H1 (cell line): Measurements from ENCODE around the gene RPRD2. TPM values are rescaled to one million over a fixed set of nuclear protein-coding genes. Genes with fewer than 3 reads are reported as not detected.

Experiments
- CTCF ChIA-PET: fragments of 300-600 bp; sonication (Branson Sonifier 250); formaldehyde crosslinking; loops from one replicate; lab custom pipeline; 2021; ENCODE audit not compliant: partially characterized antibody; lab: Charles Lee
- POLR2A ChIA-PET: fragments of 300-600 bp; sonication (Branson Sonifier 250); formaldehyde crosslinking; loops from one replicate; lab custom pipeline; 2021; ENCODE audit warnings: inconsistent platforms; ENCODE audit not compliant: partially characterized antibody; lab: Charles Lee
- DNase-seq, 2 experiments: peaks; one replicate each; pipeline versions ENCODE4 v3.0.0 to v3.0.0-alpha.2; 2010 to 2022; ENCODE audit warnings: low spot score in 2 of 2, low read depth in 1 of 2, mixed read lengths in 1 of 2
- FAIRE-seq: peaks from 2 replicates; lab custom pipeline; 2011; peaks lifted over from hg19 to GRCh38; lab: Jason Lieb, UNC
- H2AFZ ChIP-seq: 2 replicates; pipeline ENCODE4 v1.8.1; 2012; ENCODE audit warnings: low read length, inconsistent platforms
- H2AK5ac ChIP-seq: 2 replicates; pipeline ENCODE4 v1.6.1; 2013; ENCODE audit warnings: low read depth, low read length
- H2BK120ac ChIP-seq: replicated peaks from 2 replicates; pipeline ENCODE3; 2013; ENCODE audit warnings: low read depth, low read length, inconsistent platforms
- H2BK12ac ChIP-seq: 2 replicates; pipeline ENCODE4 v1.6.1; 2013; ENCODE audit warnings: low read depth, low read length
- H2BK15ac ChIP-seq: 2 replicates; pipeline ENCODE4 v1.6.1; 2013; ENCODE audit warnings: low read length
- H2BK20ac ChIP-seq: 2 replicates; pipeline ENCODE4 v1.6.1; 2013; ENCODE audit warnings: low read length
- H2BK5ac ChIP-seq: 2 replicates; pipeline ENCODE4 v1.6.1; 2013; ENCODE audit warnings: low read depth, low read length
- H3K14ac ChIP-seq: 2 replicates; pipeline ENCODE4 v1.6.1; 2013; ENCODE audit warnings: inconsistent platforms; ENCODE audit not compliant: insufficient read length
- H3K18ac ChIP-seq: 2 replicates; pipeline ENCODE4 v1.6.1; 2013; ENCODE audit warnings: low read length; ENCODE audit errors: extremely low read depth
- H3K23ac ChIP-seq: 2 replicates; pipeline ENCODE4 v1.6.1; 2013; ENCODE audit warnings: inconsistent platforms; ENCODE audit not compliant: insufficient read length
- H3K23me2 ChIP-seq: 2 replicates; pipeline ENCODE4 v1.6.1; 2013; ENCODE audit warnings: low read depth, low read length
- H3K27ac ChIP-seq: 2 replicates; pipeline ENCODE4 v1.6.1; 2011; ENCODE audit warnings: low read depth, low read length, inconsistent platforms
- H3K27me3 ChIP-seq, 4 experiments: replicated peaks in 1 of 4; 1 replicate in 1 of 4; 2 replicates in 3 of 4; pipeline versions ENCODE4 v1.6.1 to v1.8.1; 2011 to 2013; ENCODE audit warnings: low read length in 3 of 4, mild to moderate bottlenecking in 3 of 4, inconsistent platforms in 2 of 4, mixed read lengths in 2 of 4, moderate library complexity in 1 of 4; ENCODE audit not compliant: control insufficient read depth in 3 of 4, insufficient read depth in 3 of 4; ENCODE audit errors: extremely low read depth in 1 of 4
- H3K36me3 ChIP-seq, 4 experiments: 2 replicates each; pipeline versions ENCODE4 v1.6.1 to v1.8.1; 2011 to 2013; ENCODE audit warnings: mild to moderate bottlenecking in 4 of 4, low read length in 3 of 4, moderate library complexity in 2 of 4, control low read depth in 1 of 4, inconsistent platforms in 1 of 4; ENCODE audit not compliant: insufficient read depth in 4 of 4, control insufficient read depth in 2 of 4
- H3K4ac ChIP-seq: replicated peaks from 2 replicates; pipeline ENCODE3; 2013; ENCODE audit warnings: low read length, low read depth, mixed read lengths, inconsistent platforms; ENCODE audit not compliant: insufficient read length
- H3K4me1 ChIP-seq, 4 experiments: replicated peaks in 1 of 4; 1 replicate in 1 of 4; 2 replicates in 3 of 4; pipeline versions ENCODE4 v1.6.1 to v1.8.1; 2011 to 2013; ENCODE audit warnings: low read length in 3 of 4, inconsistent platforms in 2 of 4, mixed read lengths in 1 of 4; ENCODE audit not compliant: insufficient read depth in 4 of 4, control insufficient read depth in 3 of 4
- H3K4me2 ChIP-seq, 2 experiments: 2 replicates each; pipeline versions ENCODE4 v1.6.1 to v1.8.1; 2011 to 2013; ENCODE audit warnings: low read depth in 2 of 2, low read length in 2 of 2, control low read depth in 1 of 2, inconsistent platforms in 1 of 2, mild to moderate bottlenecking in 1 of 2; ENCODE audit not compliant: insufficient read depth in 1 of 2
- H3K4me3 ChIP-seq, 4 experiments: fragments of 200-600, 300-600 bp in 1 of 4; sonication (generic), shearing (Covaris generic), sonication (Bioruptor Twin) in 1 of 4; 2 replicates each; pipeline versions ENCODE4 v1.5.1 to v1.8.1; 2011 to 2016; ENCODE audit warnings: low read length in 4 of 4, low read depth in 3 of 4, control low read depth in 2 of 4, inconsistent platforms in 2 of 4, mild to moderate bottlenecking in 2 of 4, mixed read lengths in 1 of 4, moderate library complexity in 1 of 4; ENCODE audit not compliant: insufficient read depth in 2 of 4; ENCODE audit errors: extremely low read depth in 1 of 4
- H3K56ac ChIP-seq: replicated peaks from 2 replicates; pipeline ENCODE3; 2013; ENCODE audit warnings: low read depth, mild to moderate bottlenecking, mixed read lengths, low read length, inconsistent platforms; ENCODE audit not compliant: insufficient read length
- H3K79me1 ChIP-seq: 2 replicates; pipeline ENCODE4 v1.6.1; 2013; ENCODE audit warnings: low read depth, low read length, control low read depth
- H3K79me2 ChIP-seq, 2 experiments: 2 replicates each; pipeline versions ENCODE4 v1.6.1 to v1.8.1; 2012 to 2013; ENCODE audit warnings: low read length in 2 of 2, mild to moderate bottlenecking in 2 of 2, inconsistent platforms in 1 of 2; ENCODE audit not compliant: insufficient read depth in 2 of 2, control insufficient read depth in 1 of 2
- H3K9ac ChIP-seq, 4 experiments: replicated peaks in 1 of 4; 1 replicate in 1 of 4; 2 replicates in 3 of 4; pipeline versions ENCODE4 v1.6.1 to v1.8.1; 2011 to 2013; ENCODE audit warnings: low read depth in 3 of 4, low read length in 3 of 4, control low read depth in 2 of 4, mild to moderate bottlenecking in 2 of 4, moderate library complexity in 2 of 4, inconsistent platforms in 1 of 4; ENCODE audit errors: extremely low read depth in 1 of 4
- H3K9me3 ChIP-seq, 2 experiments: 2 replicates each; pipeline versions ENCODE4 v1.6.1 to v1.8.1; 2012 to 2013; ENCODE audit warnings: mild to moderate bottlenecking in 2 of 2, moderate library complexity in 2 of 2, control low read depth in 1 of 2, inconsistent platforms in 1 of 2, low read depth in 1 of 2, low read length in 1 of 2, mixed read lengths in 1 of 2; ENCODE audit not compliant: insufficient read depth in 2 of 2
- H4K20me1 ChIP-seq, 2 experiments: replicated peaks in 1 of 2; 2 replicates each; pipeline versions ENCODE3 to v1.8.1; 2011 to 2013; ENCODE audit warnings: inconsistent platforms in 2 of 2, low read length in 2 of 2, mild to moderate bottlenecking in 1 of 2; ENCODE audit not compliant: insufficient read depth in 2 of 2, control insufficient read depth in 1 of 2
- H4K5ac ChIP-seq: 2 replicates; pipeline ENCODE4 v1.6.1; 2013; ENCODE audit warnings: low read length, low read depth, mixed read lengths, inconsistent platforms; ENCODE audit not compliant: insufficient read length
- H4K8ac ChIP-seq: 2 replicates; pipeline ENCODE4 v1.8.0; 2013; ENCODE audit warnings: mild to moderate bottlenecking, moderate library complexity, low read length, inconsistent platforms; ENCODE audit not compliant: insufficient read depth; ENCODE audit errors: extremely low read depth
- H4K91ac ChIP-seq: replicated peaks from 2 replicates; pipeline ENCODE3; 2013; ENCODE audit warnings: low read length, mixed read lengths, inconsistent platforms; ENCODE audit not compliant: insufficient read length
- EGR1 ChIP-seq: IDR thresholded peaks from 2 replicates; pipeline ENCODE4 v1.6.1; 2011; ENCODE audit warnings: low read depth, low read length, borderline replicate concordance
- WGBS, 2 experiments: shearing (Covaris generic) in 1 of 2; methylation state at CpG; one replicate each; pipeline versions ENCODE4 v1.1.6 to v1.1.7; 2013 to 2015; ENCODE audit warnings: low lambda C conversion rate in 2 of 2, mixed read lengths in 2 of 2, inconsistent platforms in 1 of 2, low coverage in 1 of 2, missing lambda C conversion rate in 1 of 2; ENCODE audit not compliant: insufficient replicate concordance in 2 of 2, insufficient coverage in 1 of 2, insufficient read length in 1 of 2; ENCODE audit errors: extremely low coverage in 1 of 2, missing lambda C conversion rate in 1 of 2; 5-methylcytosine and 5-hydroxymethylcytosine counted together
- polyA plus RNA-seq, 7 experiments: library from polyadenylated mRNA; depleted of rRNA in 3 of 7; stranded (reverse) in 5 of 7; unstranded in 2 of 7; fragments of >200 nt in 5 of 7; fragments of 200-250 nt in 2 of 7; gene quantifications; 1 replicate in 5 of 7; 2 replicates in 1 of 7; 4 replicates in 1 of 7; pipeline versions ENCODE4 v1.2.1 to v1.2.3, GENCODE V29; 2011 to 2013; ENCODE audit warnings: missing spikeins in 2 of 7, mixed read lengths in 2 of 7
- total RNA-seq: library from RNA; stranded (reverse); fragmentation: NEBNext Ultra II Directional; extraction: Animal tissue kit (Norgen Biotek cat#: 25700); gene quantifications from 2 replicates; pipeline ENCODE4 v1.2.1, GENCODE V29; 2021

The RPRD2 gene
- total and polyA plus RNA-seq, 2 of the 8 experiments (the other 6 are each of a cell fraction or from before 2014, with no cell fraction given), result 14.4 to 32.4 TPM

DNA sequence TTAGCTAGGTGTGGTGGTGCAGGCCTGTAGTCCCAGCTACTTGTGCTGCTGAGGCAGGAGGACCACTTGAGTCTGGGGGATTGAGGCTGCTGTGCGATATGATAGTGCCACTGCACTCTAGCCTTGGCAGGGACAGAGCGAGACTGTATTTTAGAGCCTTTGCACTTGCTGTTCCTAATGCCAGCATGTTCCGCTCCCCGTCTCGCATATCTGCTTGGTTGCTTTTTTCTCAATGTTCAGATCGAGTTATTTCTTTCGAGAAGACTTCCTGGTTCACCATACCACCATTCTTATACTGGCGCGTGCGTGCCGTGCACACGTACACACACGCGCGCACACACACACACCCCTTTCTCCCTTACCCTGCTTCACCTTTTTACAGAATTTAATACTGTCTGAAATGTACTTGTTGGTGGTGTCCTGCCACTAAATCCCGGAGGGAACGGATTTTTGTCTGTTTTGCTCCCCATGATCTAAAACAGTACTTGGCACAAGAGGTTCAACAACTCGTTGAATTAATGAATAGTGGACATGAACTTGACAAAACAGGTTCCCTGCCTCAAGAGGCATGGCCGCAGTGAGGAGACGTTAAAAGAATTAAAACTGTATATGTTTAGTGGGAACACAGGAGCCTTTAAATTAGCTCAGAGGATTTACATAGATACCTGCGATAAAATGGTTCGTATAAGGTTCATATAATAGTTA lies 1.1 kb upstream of the RPRD2 start:
- CTCF ChIA-PET, result interaction anchor here (1.1 kb wide), 1 partner anchor 176 kb away, joined by 3 read pairs; no protein-coding TSS in a partner anchor
- no peak overlapping the region for H2AFZ ChIP-seq
- TF ChIP-seq EGR1, result no peak

More for the DNA sequence above, 1.1 kb upstream of the RPRD2 start:
- Histone ChIP-seq H3K4me3 (peak overlapping the region; percentile 73 to 96 (median 92); a peak in 5 of 8 replicates), H2BK20ac (no peak overlapping the region), H3K27ac (peak overlapping the region; percentile 98), H3K56ac (no peak overlapping the region), H3K14ac (no peak overlapping the region), H2BK5ac (peak overlapping the region; percentile 3), H3K23me2 (peaks cover 6% of the 10 kb centered on the region; the same call in 1 of the 2 replicates), H2BK120ac (no peak overlapping the region), H3K79me2 (peaks cover 20 to 33% of the 10 kb centered on the region in 2 experiments), H2BK12ac (peak overlapping the region; percentile 92), H2AK5ac (peak overlapping the region; percentile 92), H4K20me1 (no peaks in the 10 kb centered on the region), H3K9me3 (no peaks in the 10 kb centered on the region), H3K23ac (no peak overlapping the region), H3K4me1 (peaks cover 2 to 5% (median 4%) of the 10 kb centered on the region in 4 experiments; a peak in 5 of 7 replicates), H3K4me2 (peak overlapping the region; percentile 55 to 90), H3K18ac (no peak overlapping the region), H3K4ac (no peak overlapping the region), H4K8ac (peak overlapping the region; percentile 35; the same call in 1 of the 2 replicates), H3K79me1 (no peaks in the 10 kb centered on the region), H4K91ac (peak overlapping the region; percentile 76), H3K36me3 (no peaks in the 10 kb centered on the region), H2BK15ac (peak overlapping the region; percentile 99), H4K5ac (peak overlapping the region; percentile 42), H3K9ac (peak overlapping the region in 3 of 4 experiments; percentile 86 to 97 (median 94); a peak in 6 of 7 replicates), H3K27me3 (no peaks in the 10 kb centered on the region)
- 89% methylated on average over 22 of the region's 22 CpGs; no CpG with 5 or more reads in 1 of the 2 experiments for WGBS, 2 experiments
- DNase-seq, result peak in 1 of 2 experiments; percentile 44
- FAIRE-seq, result no peak
- POLR2A ChIA-PET, result interaction anchor here (0.6 to 3.1 kb wide), 20 partner anchors 8 to 618 kb away, joined by 3 to 22 read pairs (median 6); partner anchors contain the start of genes C1orf54, CA14, CIART and FALEC
